T-helper 1 cell treated with Interleukin-12 subunit alpha and Interleukin-12 subunit beta and Interleukin-4 antibody, amounts not matched to agents 30 ng/mL and 1 ng/mL, for 36 hours (primary cell): ENCODE results near the gene PTGES. TPM values are rescaled to one million over a fixed set of nuclear protein-coding genes. Genes with fewer than 3 reads are reported as not detected.

Experiments
- intact Hi-C: fragments of 100-400 bp; cut with micrococcal nuclease; formaldehyde crosslinking; loops from one replicate; pipeline ENCODE4 v1.15.1; 2024
- total RNA-seq: library from RNA; stranded (reverse); gene quantifications from 2 replicates; pipeline ENCODE4 v1.2.3, GENCODE V29; 2022

The PTGES gene
- total RNA-seq, 1 donor from 2014 or later = 0.12 TPM

- intact Hi-C loops = no loop called here
Observed at GRCh38 chr9:129720865-129721545, 31.8 kb downstream of the PTGES start.

- intact Hi-C loops = no loop called here
Observed at GRCh38 chr9:129720181-129720864, 32.5 kb downstream of the PTGES start.

- intact Hi-C loops = no loop called here
Observed at GRCh38 chr9:129719135-129719534, 33.7 kb downstream of the PTGES start.

DNA sequence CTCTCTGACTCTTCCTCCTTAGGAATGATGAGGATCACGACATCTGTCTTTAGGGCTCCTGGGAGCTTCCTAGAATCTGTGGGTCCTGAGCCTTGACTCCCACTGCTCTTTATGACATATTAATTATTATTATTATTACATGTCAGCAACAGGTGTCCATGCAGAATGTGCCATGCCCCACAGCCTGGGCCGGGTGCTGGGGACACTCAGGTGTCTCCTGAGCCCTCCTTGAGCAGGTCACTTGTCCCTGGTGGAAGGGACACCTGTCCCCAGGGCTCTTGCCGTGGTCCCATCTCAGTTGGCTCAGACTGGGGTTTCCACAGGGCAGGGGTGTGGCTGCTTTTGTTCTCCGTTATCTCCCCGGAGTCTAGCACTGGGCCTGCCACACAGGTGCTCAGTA is 34.2 kb downstream of the PTGES start:
- intact Hi-C loops = no loop called here

GRCh38 chr9:129717991-129718390 is 34.9 kb downstream of the PTGES start:
- intact Hi-C loops = no loop called here

- intact Hi-C loops = no loop called here
Observed at GRCh38 chr9:129716091-129716490, 36.8 kb downstream of the PTGES start.

DNA sequence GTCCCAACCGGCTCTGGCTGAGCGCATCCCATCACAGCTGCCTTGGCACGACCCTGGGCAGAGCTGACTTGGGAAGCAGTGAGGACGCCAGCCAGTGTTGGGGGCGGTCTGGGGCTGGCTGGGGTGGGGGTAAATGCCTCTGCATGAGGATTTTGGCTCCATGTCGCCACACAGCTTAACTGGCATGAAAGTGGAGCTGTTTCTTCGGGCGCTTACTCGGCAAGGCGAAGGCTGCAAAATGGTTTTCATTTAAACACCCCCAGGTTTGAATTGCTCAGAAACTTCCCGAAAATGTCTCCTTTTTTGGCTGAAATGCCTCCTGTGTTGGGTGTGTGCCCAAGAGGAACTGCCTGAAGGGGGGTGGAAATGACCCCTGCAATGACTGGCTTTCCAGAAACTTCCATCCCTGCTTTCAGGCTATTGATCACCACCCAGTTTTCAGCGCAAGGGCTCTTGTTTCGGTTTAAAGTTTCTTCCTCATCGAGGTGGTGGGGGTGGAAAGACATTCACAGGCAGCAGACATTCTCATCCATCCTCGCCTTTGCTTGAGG is 38.3 kb downstream of the PTGES start:
- intact Hi-C loops = loop anchor here (5.0 kb wide), 1 partner anchor 72 kb away; the partner anchor contains the start of gene ASB6

- intact Hi-C loops = loop anchor here (5.0 kb wide), 1 partner anchor 71 kb away; the partner anchor contains the start of gene ASB6
Observed at GRCh38 chr9:129713402-129713679, 39.5 kb downstream of the PTGES start.

DNA sequence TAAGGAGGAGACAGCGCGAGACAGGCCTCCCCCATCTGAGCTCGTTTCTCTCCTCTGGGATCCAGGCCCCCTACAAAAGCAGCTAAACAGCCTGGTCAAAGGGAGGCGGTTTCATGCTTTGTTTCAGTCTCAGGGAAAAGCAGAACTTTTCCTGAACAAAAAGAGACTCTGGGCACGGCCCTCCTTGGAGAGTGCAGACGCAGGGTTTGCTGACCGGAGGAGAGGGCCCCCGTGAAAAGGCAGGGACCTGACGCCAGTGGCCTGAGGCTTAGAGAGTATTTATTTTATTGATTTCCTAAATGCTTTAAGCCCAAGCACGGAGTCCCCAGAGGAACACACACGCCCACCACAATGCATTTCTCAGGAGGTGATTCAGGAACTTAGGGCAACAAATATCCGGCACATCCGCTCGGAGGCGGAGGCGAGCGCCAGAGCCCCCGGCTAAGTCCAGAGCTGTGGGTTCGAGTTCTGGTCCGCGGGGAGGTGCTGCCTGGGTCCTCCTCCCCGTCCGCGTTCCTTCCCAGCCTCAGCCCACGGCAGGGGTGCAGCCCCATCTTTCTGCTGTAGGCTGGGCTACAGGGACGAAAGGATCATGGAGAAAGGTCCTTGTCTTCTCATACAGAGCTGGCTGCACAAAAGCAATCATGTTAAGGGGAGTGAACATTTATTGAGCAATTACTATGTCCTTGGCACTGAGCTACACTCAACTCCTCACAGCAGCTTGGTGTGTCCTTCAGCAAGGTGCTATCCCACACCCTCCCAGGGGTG is 40.0 kb downstream of the PTGES start:
- intact Hi-C loops = loop anchor here (5.0 kb wide), 1 partner anchor 71 kb away; the partner anchor contains the start of gene ASB6

- intact Hi-C loops = loop anchor here (5.0 kb wide), 1 partner anchor 68 kb away; the partner anchor contains the start of gene ASB6
Observed at GRCh38 chr9:129710169-129710453, 42.7 kb downstream of the PTGES start.

- intact Hi-C loops = loop anchor here (5.0 kb wide), 1 partner anchor 67 kb away; the partner anchor contains the start of gene ASB6
Observed at GRCh38 chr9:129709438-129710168, 43.2 kb downstream of the PTGES start.

DNA sequence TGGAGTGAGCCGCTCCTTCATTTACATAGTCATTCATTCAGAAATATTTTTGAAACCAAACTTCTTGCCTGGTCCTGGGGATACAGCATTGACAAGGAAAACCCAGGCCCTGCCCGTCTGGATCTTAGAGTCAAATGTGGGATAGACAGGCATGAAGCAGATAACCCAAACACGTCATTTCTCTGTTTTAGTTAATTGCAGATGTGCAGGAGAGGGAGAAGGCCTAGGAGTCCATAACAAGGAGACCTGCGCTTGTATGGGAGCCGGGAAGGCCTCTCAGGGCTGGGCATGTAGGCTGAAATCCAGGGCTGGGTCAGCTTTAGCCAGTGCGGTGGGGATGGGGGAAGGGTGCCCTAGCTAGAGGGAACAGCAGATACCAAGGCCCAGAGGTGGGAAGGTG is 44.0 kb downstream of the PTGES start:
- intact Hi-C loops = no loop called here

DNA sequence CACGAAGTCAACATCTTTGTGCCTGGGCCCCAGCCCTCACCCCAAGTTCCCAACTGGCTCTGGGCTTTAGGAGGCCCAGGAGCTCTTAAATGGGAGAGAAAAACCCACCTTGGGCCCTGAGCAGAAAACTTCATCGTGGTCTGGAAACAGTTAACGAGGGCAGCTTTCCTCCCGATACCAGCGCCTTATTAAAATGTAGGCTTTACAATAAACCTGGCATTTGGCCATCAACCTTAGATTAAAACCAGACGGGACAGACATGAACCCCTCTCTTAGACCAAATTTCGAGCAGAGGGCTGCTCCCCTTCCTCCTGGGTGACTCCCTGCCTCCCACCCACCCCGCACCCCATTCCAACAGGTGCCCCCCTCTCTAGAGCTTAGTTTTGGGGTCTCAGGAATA is 48.0 kb downstream of the PTGES start:
- intact Hi-C loops = no loop called here

DNA sequence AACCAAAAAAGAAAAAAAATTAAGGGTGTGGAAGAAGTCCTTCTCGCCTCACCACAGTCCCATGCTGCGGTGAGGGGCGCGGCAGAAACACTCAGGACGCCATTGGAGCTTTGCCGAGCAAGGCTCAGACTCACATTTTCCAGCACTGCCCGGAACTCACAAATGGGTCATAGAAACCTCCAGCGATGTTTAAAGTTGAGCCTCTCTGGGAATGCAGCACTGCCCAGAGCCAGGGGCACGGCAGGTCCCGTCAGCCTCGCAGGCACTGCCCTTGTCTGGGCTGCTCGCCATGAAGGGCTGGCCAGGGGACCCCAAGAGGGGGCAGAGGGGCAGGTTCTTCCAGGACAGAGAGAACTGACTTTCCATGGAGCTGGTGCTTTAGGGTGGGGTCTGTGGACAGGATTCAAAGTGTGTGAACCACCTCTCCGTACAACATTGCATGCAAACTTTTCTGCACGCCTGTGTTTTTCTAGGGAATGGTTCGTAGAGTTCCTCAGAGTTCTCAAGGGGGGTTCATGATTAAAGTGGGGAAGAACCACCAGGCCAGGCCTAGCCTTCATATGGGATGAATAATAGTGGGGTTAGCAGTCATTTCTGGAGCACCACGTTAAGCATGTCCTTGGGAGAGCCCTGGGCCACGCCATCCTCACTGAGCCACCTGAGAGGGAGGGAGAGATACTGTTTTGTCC is 49.0 kb downstream of the PTGES start:
- intact Hi-C loops = no loop called here

GRCh38 chr9:129702589-129703520 is 50.0 kb downstream of the PTGES start:
- intact Hi-C loops = no loop called here

GRCh38 chr9:129701549-129701948 is 51.3 kb downstream of the PTGES start:
- intact Hi-C loops = no loop called here

DNA sequence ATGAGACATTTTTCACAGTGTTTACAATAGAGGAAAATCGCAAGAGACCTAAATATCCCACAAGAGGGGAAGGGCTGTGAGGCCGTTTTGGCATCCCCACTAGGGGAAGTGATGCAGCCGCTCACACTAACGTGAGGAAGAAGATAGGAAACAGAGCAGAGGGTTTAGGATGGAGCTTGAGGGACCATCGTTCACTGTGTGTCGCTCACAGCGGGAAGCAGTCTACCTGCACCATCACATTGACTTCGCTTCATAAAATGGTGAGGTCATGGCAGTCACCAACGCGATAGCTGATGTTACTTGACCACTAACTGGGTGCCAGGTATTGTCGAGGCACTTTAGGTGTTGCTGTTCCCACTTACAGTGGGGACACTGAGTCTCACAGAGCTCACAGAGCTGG is 51.8 kb downstream of the PTGES start:
- intact Hi-C loops = no loop called here

GRCh38 chr9:129698254-129698757 is 54.5 kb downstream of the PTGES start:
- intact Hi-C loops = no loop called here

- intact Hi-C loops = no loop called here
Observed at GRCh38 chr9:129697656-129698253, 55.1 kb downstream of the PTGES start.
